GM15510 (cell line): ENCODE data around the gene ABCA6.

Experiments used
- POLR2A ChIP-seq: IDR thresholded peaks from 3 replicates; pipeline ENCODE4 v1.6.1; 2011; ENCODE audit warnings: borderline replicate concordance; ENCODE audit not compliant: insufficient read length; ENCODE audit errors: extremely low read depth

The ABCA6 gene, protein sequence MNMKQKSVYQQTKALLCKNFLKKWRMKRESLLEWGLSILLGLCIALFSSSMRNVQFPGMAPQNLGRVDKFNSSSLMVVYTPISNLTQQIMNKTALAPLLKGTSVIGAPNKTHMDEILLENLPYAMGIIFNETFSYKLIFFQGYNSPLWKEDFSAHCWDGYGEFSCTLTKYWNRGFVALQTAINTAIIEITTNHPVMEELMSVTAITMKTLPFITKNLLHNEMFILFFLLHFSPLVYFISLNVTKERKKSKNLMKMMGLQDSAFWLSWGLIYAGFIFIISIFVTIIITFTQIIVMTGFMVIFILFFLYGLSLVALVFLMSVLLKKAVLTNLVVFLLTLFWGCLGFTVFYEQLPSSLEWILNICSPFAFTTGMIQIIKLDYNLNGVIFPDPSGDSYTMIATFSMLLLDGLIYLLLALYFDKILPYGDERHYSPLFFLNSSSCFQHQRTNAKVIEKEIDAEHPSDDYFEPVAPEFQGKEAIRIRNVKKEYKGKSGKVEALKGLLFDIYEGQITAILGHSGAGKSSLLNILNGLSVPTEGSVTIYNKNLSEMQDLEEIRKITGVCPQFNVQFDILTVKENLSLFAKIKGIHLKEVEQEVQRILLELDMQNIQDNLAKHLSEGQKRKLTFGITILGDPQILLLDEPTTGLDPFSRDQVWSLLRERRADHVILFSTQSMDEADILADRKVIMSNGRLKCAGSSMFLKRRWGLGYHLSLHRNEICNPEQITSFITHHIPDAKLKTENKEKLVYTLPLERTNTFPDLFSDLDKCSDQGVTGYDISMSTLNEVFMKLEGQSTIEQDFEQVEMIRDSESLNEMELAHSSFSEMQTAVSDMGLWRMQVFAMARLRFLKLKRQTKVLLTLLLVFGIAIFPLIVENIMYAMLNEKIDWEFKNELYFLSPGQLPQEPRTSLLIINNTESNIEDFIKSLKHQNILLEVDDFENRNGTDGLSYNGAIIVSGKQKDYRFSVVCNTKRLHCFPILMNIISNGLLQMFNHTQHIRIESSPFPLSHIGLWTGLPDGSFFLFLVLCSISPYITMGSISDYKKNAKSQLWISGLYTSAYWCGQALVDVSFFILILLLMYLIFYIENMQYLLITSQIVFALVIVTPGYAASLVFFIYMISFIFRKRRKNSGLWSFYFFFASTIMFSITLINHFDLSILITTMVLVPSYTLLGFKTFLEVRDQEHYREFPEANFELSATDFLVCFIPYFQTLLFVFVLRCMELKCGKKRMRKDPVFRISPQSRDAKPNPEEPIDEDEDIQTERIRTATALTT (N-terminal part only)

DNA sequence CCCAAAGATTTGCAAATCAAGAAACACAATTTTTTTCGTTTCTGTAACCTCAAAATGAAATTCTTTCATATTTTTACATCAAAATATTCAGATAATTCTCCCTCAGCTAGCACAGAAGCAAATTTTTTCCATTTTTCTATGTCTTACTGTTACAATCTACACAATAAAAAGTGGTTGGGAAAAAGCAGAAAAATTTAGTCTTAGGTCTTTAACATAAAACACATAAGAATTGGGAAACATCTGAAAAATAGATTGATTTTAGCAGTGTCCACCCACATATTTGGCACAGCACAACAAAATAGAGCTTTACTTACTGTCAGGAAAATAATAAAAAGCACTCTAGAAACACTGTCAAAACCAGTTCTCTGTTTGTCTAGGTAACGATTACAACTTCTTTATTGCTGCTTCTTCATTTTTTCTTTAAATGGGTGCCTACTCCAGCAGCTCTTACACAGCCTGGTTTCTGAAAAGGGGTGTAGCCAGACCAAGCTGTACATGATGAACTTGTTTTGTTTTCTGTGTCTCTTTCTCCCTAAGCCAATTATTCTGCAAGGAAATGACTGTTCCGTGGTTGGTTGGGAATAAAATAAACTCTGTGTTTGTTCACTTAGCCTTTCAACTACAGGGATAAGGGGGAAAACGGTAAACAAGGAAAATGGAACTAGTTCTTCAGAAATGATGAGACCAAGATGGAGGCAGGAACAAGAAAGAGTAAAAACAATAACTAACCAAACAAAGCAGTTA is at the start of gene ABCA6:
Gene ABCA6 (minus strand): TSS at position 465 of the 744 bp plus-strand sequence. CDS start 1,192 bp downstream, outside the sequence.
- TF ChIP-seq POLR2A = no peak

DNA sequence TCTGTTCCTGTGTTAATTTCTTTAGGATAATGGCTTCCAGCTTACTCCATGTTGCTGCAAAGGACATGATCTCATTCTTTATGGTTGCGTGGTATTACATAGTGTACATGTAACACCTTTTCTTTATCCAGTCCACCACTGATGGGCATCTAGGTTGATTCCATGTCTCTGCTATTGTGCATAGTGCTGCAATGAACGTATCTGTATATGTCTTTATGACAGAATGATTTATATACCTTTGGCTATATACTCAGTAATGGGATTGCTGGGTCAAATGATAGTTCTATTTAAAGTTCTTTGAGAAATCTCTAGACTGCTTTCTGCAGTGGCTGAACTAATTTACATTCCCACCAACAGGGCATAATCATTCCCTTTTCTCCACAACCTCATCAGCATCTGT is 47.1 kb upstream of the ABCA6 start:
- TF ChIP-seq POLR2A = no peak

DNA sequence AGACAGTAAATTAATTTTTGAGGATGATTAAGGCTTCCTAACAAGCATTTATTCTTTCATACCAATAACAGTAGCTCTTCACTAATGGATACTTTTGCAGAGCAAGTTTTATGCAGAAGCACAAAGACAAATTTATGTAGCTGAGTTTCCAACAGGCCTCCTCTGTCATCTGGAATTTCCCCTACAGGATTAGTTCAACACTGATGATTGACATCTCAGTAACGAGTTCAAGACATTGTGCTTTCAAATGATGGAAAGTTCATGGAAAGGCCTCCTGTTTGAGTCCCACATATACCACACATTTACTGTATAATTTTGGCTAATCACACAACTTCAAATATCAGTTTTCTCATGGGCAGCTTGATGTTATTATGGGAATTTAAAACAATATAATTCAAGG is 46.4 kb upstream of the ABCA6 start:
- no peak for TF ChIP-seq POLR2A

DNA sequence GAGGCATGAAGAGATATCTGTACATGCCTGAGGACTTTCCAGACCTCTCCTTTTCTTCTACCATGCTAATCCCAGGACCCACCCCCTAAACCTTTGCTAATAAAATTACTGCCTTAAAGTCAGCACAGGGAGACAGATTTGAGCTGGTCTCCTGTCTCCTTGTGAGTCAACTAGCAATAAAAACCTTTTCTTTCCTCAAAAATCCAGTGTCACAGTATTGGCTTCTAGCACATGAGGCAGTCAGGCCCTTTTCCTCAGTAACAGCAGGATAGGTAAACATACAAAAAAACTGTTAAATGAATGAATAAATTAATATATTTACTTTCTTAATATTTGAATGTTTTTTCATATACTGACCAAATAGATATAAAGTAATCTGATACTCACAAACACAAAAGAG is 45.6 kb upstream of the ABCA6 start:
- no peak for TF ChIP-seq POLR2A

DNA sequence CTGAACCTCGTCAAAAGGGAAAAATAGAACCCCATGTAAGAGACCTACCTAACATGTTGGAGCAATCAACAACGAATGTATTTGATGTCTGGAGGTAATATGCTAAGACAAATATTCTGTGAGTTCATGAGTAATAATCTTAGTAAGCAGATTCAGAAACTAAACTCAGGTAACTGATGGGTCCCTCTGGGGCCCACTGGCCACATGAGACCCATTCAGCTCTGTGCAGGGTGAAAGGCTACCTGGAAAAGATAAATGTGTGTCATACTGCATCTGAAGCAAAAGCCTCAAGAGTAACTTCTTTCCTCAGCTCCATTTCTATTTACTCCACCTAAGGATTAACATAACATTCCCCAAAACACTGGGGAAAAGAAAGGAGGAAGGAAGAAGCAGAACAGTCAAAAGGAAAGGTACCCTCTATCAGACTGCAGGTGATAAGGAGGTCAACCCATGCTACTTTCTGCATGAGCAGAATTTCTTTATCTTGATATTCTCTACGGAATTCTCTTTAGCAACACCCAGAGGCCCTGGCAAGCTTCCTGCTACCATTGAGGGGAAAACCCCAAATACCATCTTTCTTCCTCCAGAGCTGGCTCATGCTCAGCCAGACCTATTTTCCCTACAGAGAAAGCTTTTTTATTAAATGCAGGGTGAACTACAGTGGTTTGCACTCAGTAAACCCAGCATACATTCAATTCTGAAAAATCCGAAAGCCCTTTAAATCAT is 37.7 kb upstream of the ABCA6 start:
- no peak for TF ChIP-seq POLR2A

DNA sequence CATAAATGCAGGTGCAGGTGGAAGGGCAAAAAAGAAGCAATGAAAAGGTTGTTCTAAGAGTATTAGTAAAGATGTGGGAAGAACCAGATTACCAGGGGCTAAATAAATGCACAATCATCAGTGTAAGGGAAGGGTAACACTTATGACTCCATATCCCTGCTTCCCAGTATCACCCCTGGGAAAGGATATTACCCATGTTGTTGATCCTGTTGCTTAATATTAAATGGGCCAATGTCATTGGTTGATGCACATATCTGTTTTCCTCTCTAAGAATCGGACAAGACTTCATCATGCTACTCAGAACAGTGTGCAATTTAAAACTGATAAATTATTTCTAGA is 34.7 kb upstream of the ABCA6 start:
- TF ChIP-seq POLR2A = no peak

DNA sequence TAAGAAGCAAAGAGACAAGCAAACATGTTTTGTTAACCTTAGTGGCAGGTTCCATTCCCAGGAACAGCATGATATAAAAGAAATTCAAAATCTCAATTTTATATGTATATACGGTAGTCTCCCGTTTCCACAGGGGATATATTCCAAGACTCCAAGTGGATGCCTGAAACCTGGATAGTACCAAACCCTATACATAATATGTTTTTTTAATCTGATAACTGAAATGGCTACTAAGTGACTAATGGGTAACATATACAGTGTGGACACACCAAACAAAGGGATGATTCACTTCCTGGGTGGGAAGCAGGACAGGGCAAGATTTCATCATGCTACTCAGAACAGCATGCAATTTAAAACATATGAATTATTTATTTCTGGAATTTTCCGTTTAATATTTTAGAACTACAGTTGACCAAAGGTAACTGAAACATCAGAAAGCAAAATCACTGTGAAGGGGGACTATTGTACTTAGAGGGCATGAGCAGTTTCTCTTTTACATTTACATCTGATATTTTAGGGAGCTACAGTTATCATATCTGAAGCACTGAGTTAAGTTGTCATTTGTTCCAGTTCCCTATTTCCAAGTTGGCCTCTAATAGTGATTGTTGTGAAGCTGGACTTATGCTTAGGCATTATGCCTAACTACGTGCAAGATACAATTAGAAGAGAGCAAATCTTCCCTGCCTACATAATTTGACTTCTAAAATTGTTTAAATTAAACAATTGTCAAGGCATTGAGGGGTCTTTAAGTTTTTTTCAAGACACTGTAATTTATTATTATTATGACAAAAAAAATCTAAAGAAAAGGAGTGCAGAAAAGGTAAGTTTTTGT is 34.1 kb upstream of the ABCA6 start:
- no peak for TF ChIP-seq POLR2A

DNA sequence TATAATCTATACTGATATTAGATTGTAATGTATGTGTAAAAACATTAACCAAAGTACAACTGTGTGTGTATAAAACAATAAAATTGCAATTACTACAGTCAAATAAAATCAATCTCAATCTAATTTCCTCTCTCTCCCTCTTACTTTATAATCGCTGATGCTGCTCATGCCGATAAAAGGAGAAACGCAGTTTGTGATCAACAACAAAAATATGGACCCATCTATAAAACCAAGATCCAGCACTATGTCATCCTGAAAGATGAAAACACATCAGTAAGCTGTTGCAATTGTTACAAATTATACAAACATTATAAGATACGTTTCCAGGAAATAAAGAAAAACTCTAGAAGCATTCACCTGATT is 33.5 kb upstream of the ABCA6 start:
- no peak for TF ChIP-seq POLR2A

DNA sequence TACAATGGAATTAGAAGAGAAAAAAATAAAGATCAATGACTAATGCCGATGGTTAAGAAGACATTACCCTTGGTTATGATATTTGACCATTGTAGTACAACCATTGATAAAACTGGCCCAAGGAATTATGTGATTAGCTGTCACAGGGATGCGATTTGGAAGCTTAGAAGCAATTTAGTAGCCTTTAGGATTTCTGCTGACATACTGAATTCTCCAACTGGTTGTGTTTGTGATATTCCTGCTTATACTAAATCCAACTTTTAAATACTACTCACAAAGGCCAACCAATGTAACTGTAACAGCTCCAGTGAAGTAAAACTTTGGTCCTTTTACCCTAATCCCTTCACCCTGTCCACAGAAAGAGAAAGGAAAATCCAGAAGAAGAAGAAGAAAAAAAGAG is 31.4 kb upstream of the ABCA6 start:
- TF ChIP-seq POLR2A = no peak

DNA sequence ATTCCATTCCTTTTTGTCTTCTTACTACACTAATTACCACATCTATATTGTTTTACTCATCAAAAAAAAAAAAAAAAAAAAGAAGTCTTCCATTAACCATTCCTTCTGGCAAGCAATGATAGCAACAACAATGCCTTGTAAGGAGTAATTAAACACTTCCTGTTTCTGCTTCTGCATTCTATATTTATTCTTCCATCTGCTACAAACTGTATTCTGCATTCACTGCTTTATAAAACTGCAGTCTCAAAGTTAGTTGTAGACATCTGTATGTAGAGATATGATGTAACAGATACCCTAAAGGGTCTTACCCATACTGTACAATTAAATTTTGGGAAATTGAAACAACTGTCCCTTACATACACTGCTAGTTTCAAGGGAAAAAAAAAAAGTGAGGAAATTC is 28.7 kb upstream of the ABCA6 start:
- no peak for TF ChIP-seq POLR2A

DNA sequence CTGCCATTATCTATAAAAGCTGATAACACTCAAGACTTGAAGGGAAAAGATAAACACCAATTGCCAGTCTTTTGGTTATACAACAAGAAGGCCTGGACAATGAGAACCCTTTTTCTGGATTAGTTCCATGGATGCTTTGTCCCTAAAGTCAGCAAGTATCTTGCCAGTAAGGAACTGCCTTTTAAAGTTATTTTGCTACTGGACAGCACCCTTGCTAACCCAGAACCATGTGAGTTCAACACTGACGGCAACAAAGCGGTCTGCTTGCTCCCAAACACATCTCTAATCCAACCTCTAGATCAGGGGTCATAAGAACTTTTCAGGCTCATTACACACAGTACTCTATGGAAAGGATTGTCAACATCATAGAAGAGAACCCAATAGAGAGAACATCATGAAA is 25.3 kb upstream of the ABCA6 start:
- TF ChIP-seq POLR2A = no peak

DNA sequence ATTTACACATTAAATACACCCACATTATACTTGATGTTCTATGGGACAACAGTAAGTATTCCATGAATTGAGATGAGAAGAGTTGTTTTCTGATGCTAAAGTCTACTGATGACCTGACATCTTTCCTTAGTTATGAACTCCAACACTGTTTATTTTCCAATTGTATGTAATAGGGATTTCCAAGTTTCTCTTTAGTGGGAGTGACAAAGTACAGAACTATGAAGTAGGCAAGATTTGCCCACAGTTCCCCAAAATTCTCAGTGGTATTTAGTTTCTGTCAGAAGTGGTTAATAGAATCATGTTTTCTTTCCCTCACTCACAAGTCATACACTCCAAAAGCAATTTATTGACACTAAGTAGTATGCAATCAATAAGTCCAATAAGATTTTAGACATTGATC is 22.5 kb upstream of the ABCA6 start:
- TF ChIP-seq POLR2A = no peak

DNA sequence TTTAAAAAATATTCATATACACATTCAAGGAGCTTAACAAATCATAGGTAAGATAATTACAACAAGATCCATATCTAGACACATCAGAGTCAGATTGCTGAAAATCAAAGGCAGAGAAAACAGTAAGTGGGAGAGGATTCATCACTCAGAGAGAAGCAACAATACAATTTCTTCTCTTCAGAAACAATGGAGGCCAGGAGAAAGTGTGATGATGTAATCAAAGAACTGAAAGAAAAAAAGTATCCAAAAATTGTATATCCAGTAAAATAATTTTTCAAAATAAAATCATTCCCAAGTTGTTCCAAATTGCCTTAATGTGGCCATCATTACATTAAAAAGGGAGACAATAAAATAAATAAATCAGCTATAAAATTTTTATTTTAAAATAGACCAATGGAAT is 17.7 kb upstream of the ABCA6 start:
- no peak for TF ChIP-seq POLR2A

DNA sequence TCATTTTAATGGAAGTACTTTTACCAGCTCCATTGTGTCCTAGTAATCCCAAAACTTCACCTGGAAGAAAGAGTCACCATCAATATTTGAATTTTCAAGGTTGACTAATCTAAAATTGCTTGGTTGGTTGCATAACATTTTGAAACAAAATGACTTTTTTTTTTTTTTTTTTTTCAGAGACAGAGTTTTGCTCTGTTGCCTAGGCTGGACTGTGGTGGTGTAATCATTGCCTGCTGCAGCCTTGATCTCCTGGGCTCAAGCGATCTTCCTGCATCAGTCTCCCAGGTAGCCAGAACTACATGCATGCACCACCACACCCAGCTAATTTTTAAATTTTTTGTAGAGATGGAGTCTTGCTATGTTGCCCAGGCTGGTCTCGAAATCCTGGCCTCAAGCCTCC is 12.6 kb upstream of the ABCA6 start:
- no peak for TF ChIP-seq POLR2A

DNA sequence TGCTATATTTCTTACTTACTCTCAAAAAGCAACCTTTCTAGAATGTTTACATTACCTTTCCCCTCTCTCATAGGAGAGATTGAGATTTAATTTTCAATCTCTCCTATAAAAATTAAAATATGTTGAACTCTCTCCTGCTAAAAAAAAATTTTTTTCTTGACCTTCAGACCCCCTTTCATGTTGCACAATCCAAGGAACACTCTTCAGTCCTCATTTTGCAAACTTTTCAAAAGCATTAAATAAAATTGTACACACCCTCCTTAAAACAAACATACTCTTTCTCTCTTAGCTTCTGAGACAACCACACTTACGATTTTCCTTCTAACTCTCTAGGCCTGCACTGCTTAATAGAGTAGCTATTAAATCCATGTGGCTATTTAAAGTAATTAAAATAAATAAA is 8.6 kb upstream of the ABCA6 start:
- TF ChIP-seq POLR2A = no peak
